Medulla oblongata (tissue), 1 donor: ENCODE data around the gene JPH4.

Experiments
- DNase-seq: peaks from one replicate; pipeline ENCODE4 v3.0.0-alpha.2; 2015; ENCODE audit errors: extremely low spot score

JPH4 gene

DNA sequence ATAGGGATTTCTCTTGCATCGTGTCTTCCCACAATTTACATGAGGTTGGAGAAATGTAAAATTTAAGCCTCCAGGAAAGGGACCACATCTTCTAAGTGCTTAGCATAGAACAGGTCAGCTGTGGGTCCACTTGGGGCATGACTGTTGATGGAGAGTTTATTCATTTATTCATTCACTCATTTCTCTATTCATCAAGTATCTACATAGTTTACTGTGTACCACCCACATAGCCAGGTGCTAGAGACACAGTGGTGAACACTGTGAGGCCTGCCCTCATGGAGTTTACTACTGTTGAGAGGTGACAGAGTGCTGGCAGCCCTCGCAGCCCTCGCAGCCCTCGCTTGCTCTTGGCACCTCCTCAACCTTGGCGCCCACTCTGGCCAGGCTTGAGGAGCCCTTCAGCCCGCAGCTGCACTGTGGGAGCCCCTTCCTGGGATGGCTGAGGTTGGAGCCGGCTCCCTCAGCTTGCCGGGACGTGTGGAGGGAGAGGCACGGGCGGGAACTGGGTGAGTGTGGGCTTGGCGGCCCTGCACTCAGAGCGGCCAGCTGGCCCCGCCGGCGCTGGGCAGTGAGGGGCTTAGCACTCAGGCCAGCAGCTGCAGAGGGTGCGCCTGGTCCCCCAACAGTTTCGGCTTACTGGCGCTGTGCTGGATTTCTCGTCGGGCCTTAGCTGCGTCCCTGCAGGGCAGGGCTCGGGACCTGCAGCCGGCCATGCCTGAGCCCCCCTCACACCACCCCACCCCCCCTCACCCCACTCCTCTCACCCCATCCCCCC is 1.7 kb upstream of the JPH4 start:
- no peak for DNase-seq

DNA sequence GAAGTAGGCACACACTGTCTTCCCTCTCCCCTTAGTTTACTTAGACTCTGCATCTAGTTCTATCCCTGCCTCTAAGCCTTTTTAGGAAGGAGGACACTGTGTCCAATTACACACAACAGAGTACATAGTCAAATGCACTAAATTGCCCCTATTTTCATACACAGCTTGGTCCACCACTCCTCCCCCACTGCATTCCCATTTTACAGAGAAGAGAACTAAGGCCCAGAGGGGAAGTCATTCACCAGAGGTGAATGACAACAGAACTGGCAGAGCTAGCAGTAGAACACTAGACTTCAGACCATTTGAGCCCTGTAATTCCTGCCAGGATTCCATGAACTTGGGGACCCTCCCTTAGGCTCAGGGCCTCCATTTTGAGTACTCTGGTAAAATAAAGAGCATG is 1.1 kb upstream of the JPH4 start:
- DNase-seq, result no peak

- no peak for DNase-seq
These were observed 681 bp upstream of the JPH4 start for GRCh38 chr14:23579311-23579630.

DNA sequence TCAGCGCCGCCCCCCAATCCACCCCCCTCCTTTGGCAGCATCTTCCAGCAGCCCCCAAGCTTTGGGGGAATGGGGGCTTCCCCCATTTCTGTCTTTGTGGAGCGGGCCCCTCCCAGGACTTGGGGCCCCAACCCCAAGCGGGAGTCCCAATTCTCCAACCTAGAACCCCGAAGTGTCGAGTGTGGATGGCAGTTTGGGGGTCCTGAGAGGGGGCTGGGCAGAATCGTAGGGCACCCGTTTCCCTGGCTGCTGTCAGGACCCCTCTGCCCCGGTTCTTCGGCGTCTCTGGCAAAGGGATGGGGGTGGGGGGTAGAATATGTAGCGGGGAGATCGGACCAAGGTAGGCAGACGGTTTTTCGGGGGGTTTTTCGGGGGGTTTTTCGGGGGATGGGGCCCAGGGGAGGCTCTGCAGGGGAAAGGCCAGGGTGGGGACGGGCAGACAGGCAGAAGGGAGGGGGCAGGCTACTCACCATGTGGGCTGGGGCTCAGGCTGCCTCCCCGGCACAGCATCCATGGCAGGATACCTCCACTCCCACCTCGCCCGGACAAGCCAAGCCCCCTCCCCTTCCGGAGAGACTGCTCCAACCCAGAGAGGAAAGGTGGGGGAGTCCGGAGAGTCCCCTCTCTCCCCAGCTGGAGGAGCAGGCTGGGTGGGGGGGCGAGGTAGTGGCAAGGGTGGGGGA is 739 bp downstream of the JPH4 start:
- DNase-seq, result no peak

- DNase-seq, result no peak
These were observed 1.4 kb downstream of the JPH4 start for GRCh38 chr14:23577004-23577681.

GRCh38 chr14:23573384-23574015 is 5.1 kb downstream of the JPH4 start:
- DNase-seq, result no peak

DNA sequence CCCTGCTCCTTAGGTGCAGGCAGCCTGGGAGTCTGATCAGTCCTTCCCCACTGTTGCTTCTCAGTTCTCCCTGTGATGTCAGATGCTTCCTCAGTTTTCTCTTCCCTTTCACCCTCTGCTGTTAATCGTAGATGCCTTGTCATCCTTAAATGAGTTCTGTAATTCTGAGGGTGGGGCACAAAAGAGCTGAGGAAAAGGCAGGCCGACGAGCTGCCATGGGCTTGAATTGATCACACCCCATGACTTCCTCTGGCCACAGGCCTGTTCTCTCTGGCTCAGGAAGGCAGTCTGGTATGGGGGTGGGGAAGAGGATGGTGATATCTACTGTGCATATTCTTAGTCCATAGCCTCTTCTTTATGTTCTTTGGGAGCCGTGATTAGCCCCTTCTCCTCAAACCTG is 5.8 kb downstream of the JPH4 start:
- DNase-seq, result peak; percentile 53

DNA sequence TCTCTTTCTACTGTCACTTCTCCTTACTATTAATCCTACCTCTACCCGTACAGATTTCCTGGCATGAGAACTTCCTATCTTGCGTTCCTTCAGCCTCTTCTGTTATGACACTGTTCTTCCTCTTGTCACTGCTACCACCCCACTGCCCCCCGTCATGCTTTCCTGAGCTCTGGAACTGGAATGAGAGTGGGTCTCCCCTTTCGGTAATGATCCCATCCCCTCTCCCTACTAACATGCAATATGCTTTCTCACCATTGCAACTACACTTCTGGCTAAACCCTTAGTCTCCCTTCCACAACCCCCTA is 6.1 kb downstream of the JPH4 start:
- no peak for DNase-seq

DNA sequence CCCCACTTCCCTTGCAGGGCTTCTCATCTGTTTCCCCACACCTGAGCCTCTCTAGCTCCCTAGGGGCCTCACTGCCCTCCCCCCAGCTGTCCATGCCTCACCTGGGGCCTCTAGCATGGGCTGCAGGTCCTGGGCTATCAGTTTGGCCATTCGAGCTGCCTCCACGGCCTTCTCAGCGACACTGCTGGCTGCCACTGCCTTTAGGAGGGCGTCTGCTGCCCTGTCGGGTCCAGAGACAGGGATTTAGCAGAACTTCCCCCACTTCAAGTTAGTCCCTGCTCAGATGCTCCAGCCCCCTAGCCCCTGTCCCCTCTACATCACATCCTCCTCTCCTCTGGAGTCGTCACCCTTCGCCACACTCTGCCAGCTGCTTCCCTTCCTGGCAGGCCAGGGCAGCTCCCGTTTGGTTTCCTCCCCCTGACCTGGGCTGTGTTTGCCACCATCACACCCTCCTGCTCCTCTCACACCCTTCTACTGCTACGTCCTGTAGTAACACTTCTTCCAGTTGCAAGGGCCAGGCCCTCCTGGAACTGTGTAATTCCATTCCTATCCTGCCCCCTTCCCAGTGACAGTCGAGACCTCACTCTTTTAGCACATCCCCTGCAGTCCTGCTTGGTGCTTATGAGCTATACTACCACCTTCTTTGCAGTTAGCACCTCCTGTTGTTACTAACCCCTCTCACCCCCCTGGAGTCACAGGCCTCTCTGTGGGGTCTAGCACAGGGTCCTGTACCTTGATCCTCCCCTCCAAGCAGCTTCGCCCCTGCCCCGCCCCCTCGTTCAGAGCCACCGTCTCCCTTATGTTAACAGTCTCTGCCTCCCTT is 6.7 kb downstream of the JPH4 start:
- DNase-seq, result no peak

DNA sequence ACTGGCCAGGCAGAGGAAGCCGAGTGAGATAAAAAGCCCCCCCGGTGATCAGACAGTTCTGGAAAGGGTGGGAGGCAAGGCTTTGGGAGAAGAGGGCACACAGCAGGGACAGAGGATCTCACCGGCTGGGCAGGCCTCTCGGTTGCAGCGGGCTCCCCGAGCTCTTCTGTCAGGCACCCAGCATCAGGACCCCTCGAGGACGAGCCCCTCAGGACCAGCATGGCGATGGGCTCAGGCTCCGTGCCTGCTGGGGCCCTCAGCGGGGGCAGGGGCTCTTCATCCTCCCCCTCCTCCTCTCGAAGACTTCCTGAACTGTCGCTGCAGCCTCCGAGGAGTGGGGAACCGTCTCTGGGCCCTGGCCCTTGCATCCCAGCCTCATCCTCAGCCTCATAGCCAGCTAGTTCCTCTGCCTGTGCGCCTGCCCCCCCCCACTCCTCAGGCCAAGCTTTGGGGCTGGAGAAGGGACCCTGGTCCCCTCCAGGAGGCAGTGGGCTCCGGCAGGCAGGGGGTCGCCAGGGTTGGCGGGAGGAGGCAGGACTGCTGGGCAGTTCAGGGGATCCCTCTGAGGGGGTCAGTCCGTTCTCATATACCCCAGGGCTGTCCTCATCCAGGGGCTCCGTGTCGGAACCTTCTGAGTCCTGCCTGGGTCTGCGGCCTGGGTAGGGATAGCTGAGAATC is 7.6 kb downstream of the JPH4 start:
- no peak for DNase-seq

GRCh38 chr14:23569443-23570151 is 9.0 kb downstream of the JPH4 start:
- DNase-seq, result peak; percentile 51

GRCh38 chr14:23568600-23569331 is 9.8 kb downstream of the JPH4 start:
- peak; percentile 64 for DNase-seq

DNA sequence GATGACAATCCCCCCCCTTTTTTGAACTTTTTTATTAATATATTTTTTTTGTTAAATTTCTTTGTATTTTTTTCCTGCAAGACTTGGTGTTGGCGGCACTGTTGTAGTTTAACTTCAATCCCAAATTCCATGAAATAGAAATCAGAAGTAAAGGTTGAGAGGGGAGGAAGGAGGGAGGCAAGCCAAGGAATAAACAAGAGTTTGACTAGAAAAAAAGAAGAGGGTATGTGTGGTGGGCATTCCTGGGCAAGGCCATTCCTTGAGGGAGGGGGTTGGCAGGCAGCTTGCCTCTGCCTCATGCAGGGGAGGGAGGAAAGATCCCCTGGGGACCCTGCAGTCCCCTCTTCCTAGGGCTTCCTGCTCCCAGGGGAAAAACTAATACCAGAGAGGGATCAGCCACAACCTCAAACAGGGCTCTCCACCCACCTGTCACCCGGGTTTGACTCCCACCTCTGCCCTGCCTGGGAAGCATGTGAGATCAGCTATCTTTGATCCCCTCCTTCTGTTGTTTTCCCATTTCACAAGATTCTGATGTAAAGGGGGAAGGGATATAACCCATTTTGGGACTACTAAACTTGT is 10.5 kb downstream of the JPH4 start:
- DNase-seq, result no peak

- DNase-seq, result peak; percentile 71
These were observed 11.2 kb downstream of the JPH4 start, which contains the start of gene AP1G2 for GRCh38 chr14:23567186-23568020. Gene AP1G2 (minus strand): TSS chr14:23567791. CDS start chr14:23567314, 477 bp downstream.

- no peak for DNase-seq
These were observed 11.8 kb downstream of the JPH4 start for GRCh38 chr14:23566778-23567185.

DNA sequence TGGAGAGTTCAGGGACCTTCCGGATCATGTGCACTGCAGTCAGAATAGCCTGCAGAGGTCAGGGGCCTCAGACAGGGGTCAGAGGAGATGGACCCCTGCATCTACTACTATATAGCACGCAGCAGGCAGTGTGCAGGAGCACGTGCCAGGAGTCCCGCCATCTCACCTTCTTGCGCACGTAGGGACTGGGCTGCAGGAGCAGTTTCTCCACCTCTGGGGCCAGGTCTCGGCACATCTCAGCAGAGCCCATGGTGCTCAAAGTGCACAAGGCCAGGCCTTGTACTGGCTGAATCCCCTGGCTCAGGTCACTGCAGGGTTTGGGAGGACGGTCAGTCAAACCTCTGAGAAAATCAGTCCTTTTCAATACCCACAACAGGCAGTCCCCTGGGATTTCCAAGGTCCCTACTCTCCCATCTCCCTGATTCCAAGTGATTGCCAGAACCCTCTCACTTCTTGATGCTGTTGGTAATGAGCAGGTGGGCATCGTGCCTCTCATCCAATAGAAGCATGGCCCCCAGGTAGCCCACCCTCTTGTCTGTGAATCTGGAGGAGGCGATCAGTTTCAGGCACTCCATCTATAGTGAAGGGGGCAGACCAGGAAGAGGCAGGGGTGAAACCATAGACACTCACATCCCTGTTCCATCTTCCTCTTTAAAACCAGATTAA is 12.3 kb downstream of the JPH4 start:
- DNase-seq, result no peak

DNA sequence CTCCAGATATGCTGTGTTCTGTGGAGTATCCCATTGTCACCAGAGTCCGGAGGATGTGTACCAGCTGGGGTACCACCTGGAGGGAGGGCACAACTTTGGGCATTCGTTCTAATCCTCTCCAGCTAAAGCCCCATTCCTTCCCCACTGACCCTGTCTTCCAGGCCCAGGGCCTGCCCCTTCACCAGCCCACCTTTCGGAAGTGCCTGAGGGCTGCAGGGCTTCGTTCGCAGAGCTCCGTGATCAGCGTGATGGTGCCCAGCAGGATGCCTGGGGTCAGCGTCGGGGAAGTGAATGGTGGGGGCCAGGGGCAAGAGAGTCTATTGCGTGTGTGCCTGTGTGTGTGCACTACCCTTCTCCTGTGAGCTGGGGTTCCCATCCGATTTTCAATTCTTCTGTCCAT is 13.0 kb downstream of the JPH4 start:
- no peak for DNase-seq

GRCh38 chr14:23564876-23565275 is 13.7 kb downstream of the JPH4 start:
- no peak for DNase-seq
